NCI-H774 (cell line): Measurements from ENCODE around the gene TPPP3.
"Not testable (repeated sequence)": the region's sequence is repeated elsewhere in the genome, so short reads cannot be mapped to it uniquely, and the experiment has no call there.

Source experiments
- DNase-seq: peaks from one replicate; lab custom pipeline; 2025; lab: John Stamatoyannopoulos, UW

Gene TPPP3

DNA sequence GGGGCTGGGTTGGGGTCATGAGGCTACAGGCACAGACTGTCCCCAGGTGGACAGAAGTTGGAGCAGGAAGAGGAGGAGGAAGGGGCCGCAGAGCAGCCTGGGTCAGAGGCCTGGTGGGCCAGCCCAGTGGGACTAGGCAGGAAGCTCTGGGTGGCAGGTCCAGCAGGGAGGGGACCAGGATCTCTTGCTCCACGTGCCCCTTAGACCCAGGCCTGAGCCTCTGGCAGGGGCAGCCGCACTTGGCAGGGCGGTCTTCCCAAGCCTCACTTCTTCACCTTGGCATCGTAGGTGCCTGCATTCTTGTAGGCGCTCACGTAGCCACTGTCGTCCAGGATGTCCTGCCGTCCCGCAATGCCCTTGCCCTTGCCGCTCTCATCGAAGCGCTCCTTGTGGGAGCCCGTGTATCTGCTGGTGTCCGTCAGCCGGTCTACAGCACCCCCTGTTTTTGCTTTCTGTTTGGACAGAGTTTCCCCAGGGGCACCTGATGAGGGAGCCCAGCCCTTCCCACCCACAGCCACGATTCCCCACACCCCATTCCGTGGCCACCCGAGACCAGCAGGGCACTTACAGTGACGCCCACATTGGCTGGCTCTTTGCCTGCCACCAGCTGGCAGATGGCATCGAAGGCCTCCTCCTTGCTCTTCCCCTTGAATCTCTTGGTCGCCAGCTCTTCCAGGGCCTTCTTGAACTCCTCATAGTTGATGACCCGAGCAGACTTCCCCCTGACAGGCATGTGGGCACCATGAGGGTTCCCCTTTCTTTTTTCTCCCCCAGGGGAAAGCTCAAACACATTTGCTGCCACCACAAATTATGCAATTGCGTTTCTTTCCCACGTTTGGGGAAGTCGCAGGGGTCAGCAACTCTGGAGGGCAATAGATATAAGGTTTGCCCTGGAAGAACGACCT, 3.1 kb downstream of the TPPP3 start:
- DNase-seq = no peak

DNA sequence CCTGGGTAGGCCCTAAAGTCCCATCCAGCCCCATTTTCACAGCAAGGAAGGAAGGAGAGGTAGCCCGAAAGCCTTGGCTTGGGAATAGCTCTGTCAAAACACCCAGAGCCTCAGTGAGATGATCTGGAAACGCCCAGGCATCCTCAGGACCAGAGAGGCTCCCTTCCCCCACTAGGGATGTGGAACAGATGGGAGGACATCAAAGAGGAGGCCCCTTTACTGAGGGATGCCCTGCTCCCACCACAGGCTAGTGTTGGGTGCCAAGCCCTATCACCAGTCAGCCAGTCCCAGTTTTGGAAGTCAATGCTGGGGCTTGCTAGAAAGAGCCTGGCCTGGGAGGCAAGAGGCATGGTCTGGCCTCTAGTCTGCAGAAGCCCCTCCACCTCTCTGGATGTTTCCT, 4.7 kb downstream of the TPPP3 start:
- DNase-seq = no peak

DNA sequence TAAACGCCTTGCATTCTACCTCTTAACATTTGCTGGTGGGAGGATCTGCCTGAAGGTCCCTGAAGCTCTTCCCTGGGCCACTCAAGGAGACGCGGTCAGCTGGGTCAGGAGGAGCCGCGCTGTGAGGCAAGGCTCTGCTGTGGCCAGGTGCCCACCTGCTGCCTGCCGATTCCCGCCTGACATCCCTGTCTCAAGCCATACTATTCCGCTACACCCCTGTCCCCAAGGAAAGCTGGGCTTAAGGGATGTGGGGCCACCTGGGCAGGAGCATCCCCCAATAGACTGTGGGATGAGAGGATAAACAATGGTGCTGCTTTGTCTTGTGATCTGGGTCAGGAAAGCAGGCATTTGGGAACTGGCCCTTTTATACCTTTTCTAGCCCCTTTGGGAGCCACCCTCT, 5.1 kb downstream of the TPPP3 start:
- DNase-seq = no peak

DNA sequence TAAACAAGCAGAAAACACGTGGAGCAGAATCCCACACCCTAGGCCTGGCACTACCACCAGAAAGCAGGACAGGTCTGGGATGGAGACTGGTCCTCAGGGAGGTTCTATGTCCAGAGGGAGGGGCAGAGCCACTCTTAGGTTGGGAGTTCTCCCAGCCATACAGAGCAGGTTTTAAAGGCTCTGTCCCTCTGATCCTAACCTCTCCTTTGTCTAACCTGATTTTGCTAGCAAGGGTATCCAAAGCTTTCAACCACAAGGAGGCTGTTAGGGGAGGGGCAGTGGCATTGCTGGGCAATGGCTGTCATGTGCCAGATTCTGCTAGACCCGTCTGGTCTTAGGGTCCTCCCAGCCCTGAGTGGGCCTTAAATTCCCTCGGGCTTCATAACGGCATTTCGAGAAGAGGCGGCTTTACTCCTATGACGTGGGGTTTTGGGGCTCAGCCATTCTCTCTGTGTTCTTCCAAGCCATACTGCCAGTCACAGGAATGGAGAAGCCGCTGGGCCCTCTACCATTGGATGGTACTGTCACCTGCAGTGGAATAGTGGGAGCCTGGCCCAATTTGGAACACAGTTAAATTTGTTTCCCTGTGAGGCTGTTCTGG, 5.7 kb downstream of the TPPP3 start:
- DNase-seq = no peak

GRCh38 chr16:67386861-67387455, 6.3 kb downstream of the TPPP3 start:
- no peak for DNase-seq

DNA sequence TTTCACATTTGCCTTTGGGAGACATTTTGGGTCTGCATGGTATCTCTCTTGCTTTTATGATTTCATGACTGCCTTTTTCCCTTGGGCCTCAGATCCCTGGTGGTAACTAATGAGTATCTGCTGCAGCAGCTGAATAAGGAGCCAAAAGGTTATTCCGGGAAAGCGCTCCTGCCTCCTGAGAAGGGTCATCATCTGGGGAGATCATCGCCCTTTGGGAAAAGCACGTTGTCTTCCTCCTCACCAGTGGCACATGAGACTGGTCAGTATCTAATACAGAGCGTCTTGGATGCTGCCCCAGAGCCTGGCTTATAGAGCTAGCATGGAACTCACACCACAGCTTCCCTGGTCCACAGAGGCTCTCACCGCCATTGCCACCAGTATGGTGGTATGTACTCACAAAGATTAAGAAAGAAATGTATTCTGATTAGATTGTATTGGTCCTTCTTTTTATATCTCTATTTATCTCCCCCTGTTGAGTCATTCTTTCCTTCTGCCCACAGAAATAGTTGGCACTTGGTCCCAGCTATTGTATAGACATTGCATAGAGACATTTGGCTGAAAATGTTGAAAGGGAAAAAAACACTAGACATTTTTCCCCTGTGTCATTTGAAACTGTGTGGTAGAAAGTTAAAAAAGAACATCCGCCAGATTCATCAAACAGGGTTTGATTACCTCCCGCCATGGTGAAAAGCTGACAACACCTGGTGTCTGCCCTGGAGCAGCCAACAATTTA, 8.4 kb downstream of the TPPP3 start:
- DNase-seq = no peak

- DNase-seq = no peak
Measured at GRCh38 chr16:67383284-67383683, 10.0 kb downstream of the TPPP3 start.

GRCh38 chr16:67378642-67379041, 14.7 kb downstream of the TPPP3 start:
- no peak for DNase-seq

DNA sequence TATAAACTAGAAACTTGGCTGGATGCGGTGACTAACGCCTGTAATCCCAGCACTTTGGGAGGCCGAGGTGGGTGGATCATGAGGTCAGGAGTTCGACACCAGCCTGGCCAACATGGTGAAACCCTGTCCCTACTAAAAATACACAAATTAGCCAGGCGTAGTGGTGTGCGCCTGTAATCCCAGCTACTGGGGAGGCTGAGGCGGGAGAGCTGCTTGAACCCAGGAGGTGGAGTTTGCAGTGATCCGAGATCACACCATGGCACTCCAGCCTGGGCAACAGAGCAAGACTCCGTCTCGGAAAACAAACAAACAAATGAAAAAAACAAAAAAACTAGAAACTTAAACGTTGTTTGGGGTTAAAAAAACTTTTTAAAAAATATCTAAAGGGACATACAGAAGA, 17.3 kb downstream of the TPPP3 start:
- not testable (repeated sequence) for DNase-seq

- no peak for DNase-seq
Measured at GRCh38 chr16:67372664-67373063, 20.6 kb downstream of the TPPP3 start.

DNA sequence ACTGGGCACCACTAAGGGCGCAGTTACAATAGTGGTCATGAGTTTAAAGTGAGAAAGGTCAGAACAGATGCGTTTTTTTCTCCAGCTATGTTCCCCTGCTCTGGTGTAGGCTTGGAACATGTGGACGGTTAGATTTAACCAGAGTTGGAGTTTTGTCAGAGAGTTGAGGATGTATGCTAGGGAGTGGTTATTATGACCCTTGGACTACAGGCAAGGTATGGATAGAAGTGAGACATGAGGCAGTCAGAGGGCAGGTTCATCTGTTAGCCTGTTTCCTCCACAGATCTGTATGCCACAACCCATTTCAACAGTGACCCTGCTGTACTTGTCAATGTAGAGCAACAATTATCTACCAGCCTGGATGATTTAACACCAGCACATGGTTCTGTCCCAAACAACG, 22.6 kb downstream of the TPPP3 start:
- DNase-seq = no peak

DNA sequence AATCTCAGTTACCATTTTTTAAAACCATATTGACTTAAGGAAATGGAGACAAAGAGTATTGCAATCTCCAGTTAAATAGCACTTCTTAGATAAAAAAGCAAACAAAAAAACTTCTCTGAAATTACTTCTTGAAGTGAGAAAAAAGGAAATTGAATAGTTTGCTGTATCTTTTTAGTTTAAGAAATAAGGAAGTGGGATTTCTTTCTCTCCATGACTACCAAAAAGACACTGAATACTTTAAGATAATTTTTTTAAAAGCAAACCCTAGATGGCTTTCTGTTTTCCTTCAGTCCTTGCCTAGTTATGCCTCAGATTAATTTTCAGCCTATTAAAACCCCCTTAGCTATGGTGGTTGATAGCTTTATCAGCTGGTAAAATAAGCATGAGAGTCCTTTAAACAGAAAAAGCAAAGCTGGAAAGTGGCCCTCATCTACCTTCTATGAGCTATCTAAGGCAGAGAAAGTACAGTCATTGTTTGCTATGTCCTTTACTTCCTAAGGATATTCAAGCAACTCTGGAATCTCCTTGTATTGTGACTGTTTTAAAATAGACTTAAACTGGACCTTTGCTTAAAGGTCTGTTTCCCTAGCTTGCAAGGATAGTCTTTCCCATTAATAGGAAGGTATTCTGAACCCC, 28.6 kb downstream of the TPPP3 start:
- DNase-seq = no peak

GRCh38 chr16:67361038-67361437, 32.3 kb downstream of the TPPP3 start:
- DNase-seq = no peak

- DNase-seq = not testable (repeated sequence)
Measured at GRCh38 chr16:67359540-67360269, 33.6 kb downstream of the TPPP3 start.

- DNase-seq = no peak
Measured at GRCh38 chr16:67357561-67357960, 35.7 kb downstream of the TPPP3 start.

GRCh38 chr16:67356396-67356795, 36.9 kb downstream of the TPPP3 start:
- no peak for DNase-seq

DNA sequence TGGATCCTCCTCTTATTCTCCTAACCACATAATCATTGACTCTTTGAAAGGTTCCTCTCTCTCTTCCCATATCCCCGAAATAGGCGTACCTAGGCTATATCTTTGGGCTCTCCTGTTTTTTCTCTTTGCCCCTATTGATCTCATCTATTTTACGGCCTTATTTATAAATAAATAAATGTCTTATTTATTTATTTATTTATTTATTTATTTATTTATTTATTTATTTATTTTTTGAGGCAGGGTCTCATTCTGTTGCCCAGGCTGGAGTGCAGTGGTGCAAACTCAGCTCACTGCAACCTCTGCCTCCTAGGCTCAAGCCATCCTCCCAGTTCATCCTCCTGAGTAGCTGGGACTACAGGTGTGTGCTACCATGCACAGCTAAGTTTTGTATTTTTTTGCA, 40.8 kb downstream of the TPPP3 start:
- DNase-seq = not testable (repeated sequence)

DNA sequence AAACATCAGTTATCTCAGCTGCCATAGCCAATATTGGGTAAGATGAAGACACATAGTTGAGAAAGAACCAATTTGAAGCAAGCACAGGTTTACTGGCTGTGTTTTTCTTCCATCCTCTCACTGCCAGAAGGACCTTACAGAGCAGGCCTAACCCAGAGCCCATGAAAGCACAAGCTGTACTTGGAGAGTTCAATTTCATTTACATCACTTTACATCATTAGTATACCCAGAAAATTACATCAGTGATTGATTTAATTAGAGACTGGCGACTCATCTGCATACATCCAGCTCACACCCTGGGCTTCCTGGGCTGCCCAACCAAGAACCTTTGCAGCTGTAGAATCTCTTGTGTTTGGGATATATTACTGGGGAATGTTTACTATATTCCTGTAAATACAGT, 43.0 kb downstream of the TPPP3 start:
- no peak for DNase-seq

DNA sequence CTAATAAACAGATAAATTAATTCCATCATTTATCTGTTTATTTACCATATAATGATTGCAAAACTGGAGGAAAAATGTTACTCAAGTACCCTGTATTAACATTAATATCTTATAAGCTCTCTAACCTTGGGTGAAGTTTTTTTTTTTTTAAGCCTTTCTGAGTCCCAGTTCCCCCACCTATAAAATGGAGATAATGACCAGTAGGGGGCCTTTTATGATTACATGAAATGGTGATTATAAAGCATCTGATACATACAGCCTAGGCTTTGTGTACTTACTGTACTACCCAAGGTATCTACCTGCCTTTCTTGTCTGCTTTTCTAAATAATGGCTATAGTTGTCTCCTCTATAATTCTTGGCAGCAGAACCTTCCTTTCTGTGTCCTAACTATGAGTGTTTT, 44.1 kb downstream of the TPPP3 start:
- no peak for DNase-seq

DNA sequence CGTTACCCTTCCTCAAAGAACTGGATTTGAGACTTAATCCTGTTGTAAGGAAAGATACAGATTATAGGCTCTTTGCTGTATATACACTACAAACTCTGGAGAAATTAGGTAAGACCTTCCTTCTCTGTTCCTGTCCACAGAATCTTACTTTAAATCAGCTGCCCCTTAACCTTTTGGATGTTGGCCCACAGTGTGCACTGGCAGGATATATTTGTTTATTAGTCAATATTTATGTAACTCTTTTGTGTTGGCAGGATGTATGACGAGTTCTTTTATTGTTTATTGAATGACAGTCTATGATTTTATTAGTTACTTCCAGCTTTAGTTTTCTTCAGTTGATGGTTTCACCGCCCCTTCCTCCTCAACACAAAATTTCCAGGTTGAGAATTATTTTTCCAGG, 47.0 kb downstream of the TPPP3 start:
- no peak for DNase-seq

GRCh38 chr16:67345401-67345800, 47.9 kb downstream of the TPPP3 start:
- no peak for DNase-seq
